ENCODE results near the gene TRIM25.

- TF ChIP-seq, protein P1, sequence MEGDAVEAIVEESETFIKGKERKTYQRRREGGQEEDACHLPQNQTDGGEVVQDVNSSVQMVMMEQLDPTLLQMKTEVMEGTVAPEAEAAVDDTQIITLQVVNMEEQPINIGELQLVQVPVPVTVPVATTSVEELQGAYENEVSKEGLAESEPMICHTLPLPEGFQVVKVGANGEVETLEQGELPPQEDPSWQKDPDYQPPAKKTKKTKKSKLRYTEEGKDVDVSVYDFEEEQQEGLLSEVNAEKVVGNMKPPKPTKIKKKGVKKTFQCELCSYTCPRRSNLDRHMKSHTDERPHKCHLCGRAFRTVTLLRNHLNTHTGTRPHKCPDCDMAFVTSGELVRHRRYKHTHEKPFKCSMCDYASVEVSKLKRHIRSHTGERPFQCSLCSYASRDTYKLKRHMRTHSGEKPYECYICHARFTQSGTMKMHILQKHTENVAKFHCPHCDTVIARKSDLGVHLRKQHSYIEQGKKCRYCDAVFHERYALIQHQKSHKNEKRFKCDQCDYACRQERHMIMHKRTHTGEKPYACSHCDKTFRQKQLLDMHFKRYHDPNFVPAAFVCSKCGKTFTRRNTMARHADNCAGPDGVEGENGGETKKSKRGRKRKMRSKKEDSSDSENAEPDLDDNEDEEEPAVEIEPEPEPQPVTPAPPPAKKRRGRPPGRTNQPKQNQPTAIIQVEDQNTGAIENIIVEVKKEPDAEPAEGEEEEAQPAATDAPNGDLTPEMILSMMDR (conservative IDR thresholded peaks at IDR 0.05): no peak
- TF ChIP-seq EZH2 (IDR thresholded peaks at IDR 0.05; ENCODE audit: low read depth): no peak
Measured at GRCh38 chr17:56890390-56890789, 23.5 kb downstream of the TRIM25 start.
